ENCODE results near the gene PTGFR. TPM values are rescaled to one million over a fixed set of nuclear protein-coding genes. Genes with fewer than 3 reads are reported as not detected.

The PTGFR gene
- total and polyA plus RNA-seq, 11 donors: 0.15 to 3.6 (median 0.37) TPM

GRCh38 chr1:78500529-78500928 lies 9.8 kb downstream of the PTGFR start:
- no peak overlapping the region for H3K4me3 ChIP-seq
- no peak for TF ChIP-seq CTCF (IDR thresholded peaks at IDR 0.05)
- ATAC-seq (no peak), DNase-seq (no peak)
- H3K36me3 ChIP-seq: no peaks in the 10 kb centered on the region
- H3K4me1 ChIP-seq: no peaks in the 10 kb centered on the region
- intact Hi-C loops (cut with DNase I): no loop called here
- H3K27ac ChIP-seq: no peak overlapping the region
- 41 to 51% (median 47%) methylated on average over 2 of the region's 2 CpGs for WGBS, 4 donors
- H3K9me3 ChIP-seq: no peaks in the 10 kb centered on the region
- H3K27me3 ChIP-seq: no peaks in the 10 kb centered on the region

- Histone ChIP-seq H3K36me3 (no peaks in the 10 kb centered on the region), H3K4me1 (no peaks in the 10 kb centered on the region), H3K9me3 (no peaks in the 10 kb centered on the region), H3K27ac (no peak overlapping the region), H3K27me3 (no peaks in the 10 kb centered on the region), H3K4me3 (no peak overlapping the region)
- intact Hi-C loops (cut with DNase I): no loop called here
- DNase-seq (no peak), ATAC-seq (no peak)
- TF ChIP-seq CTCF (IDR thresholded peaks at IDR 0.05) (no peak), POLR2A (IDR thresholded peaks at IDR 0.05) (no peak)
Observed at GRCh38 chr1:78501203-78501602, 10.4 kb downstream of the PTGFR start.

GRCh38 chr1:78511334-78511733 lies 20.6 kb downstream of the PTGFR start:
- no peak for ATAC-seq
- 71 to 81% (median 75%) methylated on average over 3 of the region's 3 CpGs for WGBS, 4 donors
- Histone ChIP-seq H3K4me1 (no peaks in the 10 kb centered on the region), H3K4me3 (no peak overlapping the region), H3K27me3 (peaks cover 0 to 4% (median 0%) of the 10 kb centered on the region in 9 donors), H3K9me3 (peaks cover 0 to 22% (median 11%) of the 10 kb centered on the region in 12 donors), H3K36me3 (no peaks in the 10 kb centered on the region), H3K27ac (no peak overlapping the region)
- intact Hi-C loops (cut with DNase I): no loop called here
- TF ChIP-seq CTCF (IDR thresholded peaks at IDR 0.05): no peak
- no peak for TF ChIP-seq POLR2A (IDR thresholded peaks at IDR 0.05)
- no peak for DNase-seq

- Histone ChIP-seq H3K4me1 (no peaks in the 10 kb centered on the region), H3K4me3 (no peak overlapping the region), H3K27ac (no peak overlapping the region), H3K36me3 (no peaks in the 10 kb centered on the region), H3K27me3 (peaks cover 0 to 3% (median 0%) of the 10 kb centered on the region in 9 donors), H3K9me3 (peaks cover 0 to 9% (median 1%) of the 10 kb centered on the region in 12 donors)
- 37 to 50% (median 43%) methylated on average over 2 of the region's 2 CpGs for WGBS, 4 donors
- intact Hi-C loops (cut with DNase I): no loop called here
- no peak for TF ChIP-seq POLR2A (IDR thresholded peaks at IDR 0.05)
- TF ChIP-seq CTCF (IDR thresholded peaks at IDR 0.05): no peak
- ATAC-seq (no peak), DNase-seq (no peak)
Observed at GRCh38 chr1:78516716-78517115, 25.9 kb downstream of the PTGFR start.

All from heart left ventricle (tissue), 16 donors.